Panc1 (cell line): ENCODE measurements around the gene SRSF3.

Experiments used
- SIN3A ChIP-seq: IDR thresholded peaks from 2 replicates; pipeline ENCODE4 v1.6.1; 2012; ENCODE audit warnings: low read depth, mild to moderate bottlenecking, low read length, moderate library complexity, borderline replicate concordance; ENCODE audit not compliant: insufficient read depth
- TCF7L2 ChIP-seq: IDR thresholded peaks from 2 replicates; pipeline ENCODE4 v1.6.1; 2011; ENCODE audit warnings: mild to moderate bottlenecking, low read depth, low read length, inconsistent platforms
- TF ChIP-seq, protein P1 (sequence below): fragments of 450-650 bp; IDR thresholded peaks from 2 replicates; pipeline ENCODE4 v1.5.1; 2017; ENCODE audit warnings: mild to moderate bottlenecking
- TF ChIP-seq, protein P2 (sequence below), 2 experiments: IDR thresholded peaks; 2 replicates each; pipeline ENCODE4 v1.6.1; 2011 to 2012; ENCODE audit warnings: low read depth in 2 of 2, control low read depth in 1 of 2, low read length in 1 of 2, mild to moderate bottlenecking in 1 of 2, moderate library complexity in 1 of 2; ENCODE audit not compliant: insufficient read depth in 1 of 2

- TF ChIP-seq, protein P1, sequence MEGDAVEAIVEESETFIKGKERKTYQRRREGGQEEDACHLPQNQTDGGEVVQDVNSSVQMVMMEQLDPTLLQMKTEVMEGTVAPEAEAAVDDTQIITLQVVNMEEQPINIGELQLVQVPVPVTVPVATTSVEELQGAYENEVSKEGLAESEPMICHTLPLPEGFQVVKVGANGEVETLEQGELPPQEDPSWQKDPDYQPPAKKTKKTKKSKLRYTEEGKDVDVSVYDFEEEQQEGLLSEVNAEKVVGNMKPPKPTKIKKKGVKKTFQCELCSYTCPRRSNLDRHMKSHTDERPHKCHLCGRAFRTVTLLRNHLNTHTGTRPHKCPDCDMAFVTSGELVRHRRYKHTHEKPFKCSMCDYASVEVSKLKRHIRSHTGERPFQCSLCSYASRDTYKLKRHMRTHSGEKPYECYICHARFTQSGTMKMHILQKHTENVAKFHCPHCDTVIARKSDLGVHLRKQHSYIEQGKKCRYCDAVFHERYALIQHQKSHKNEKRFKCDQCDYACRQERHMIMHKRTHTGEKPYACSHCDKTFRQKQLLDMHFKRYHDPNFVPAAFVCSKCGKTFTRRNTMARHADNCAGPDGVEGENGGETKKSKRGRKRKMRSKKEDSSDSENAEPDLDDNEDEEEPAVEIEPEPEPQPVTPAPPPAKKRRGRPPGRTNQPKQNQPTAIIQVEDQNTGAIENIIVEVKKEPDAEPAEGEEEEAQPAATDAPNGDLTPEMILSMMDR, result no peak
- TF ChIP-seq SIN3A, result no peak
- TF ChIP-seq, protein P2, sequence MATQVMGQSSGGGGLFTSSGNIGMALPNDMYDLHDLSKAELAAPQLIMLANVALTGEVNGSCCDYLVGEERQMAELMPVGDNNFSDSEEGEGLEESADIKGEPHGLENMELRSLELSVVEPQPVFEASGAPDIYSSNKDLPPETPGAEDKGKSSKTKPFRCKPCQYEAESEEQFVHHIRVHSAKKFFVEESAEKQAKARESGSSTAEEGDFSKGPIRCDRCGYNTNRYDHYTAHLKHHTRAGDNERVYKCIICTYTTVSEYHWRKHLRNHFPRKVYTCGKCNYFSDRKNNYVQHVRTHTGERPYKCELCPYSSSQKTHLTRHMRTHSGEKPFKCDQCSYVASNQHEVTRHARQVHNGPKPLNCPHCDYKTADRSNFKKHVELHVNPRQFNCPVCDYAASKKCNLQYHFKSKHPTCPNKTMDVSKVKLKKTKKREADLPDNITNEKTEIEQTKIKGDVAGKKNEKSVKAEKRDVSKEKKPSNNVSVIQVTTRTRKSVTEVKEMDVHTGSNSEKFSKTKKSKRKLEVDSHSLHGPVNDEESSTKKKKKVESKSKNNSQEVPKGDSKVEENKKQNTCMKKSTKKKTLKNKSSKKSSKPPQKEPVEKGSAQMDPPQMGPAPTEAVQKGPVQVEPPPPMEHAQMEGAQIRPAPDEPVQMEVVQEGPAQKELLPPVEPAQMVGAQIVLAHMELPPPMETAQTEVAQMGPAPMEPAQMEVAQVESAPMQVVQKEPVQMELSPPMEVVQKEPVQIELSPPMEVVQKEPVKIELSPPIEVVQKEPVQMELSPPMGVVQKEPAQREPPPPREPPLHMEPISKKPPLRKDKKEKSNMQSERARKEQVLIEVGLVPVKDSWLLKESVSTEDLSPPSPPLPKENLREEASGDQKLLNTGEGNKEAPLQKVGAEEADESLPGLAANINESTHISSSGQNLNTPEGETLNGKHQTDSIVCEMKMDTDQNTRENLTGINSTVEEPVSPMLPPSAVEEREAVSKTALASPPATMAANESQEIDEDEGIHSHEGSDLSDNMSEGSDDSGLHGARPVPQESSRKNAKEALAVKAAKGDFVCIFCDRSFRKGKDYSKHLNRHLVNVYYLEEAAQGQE (IDR thresholded peaks at IDR 0.05; ENCODE audit: insufficient read depth in 1 of 2, low read depth in 2 of 2, low read length in 1 of 2), result no peak
- TF ChIP-seq TCF7L2, result no peak
Observed at GRCh38 chr6:36643977-36644376, 49.8 kb downstream of the SRSF3 start.
